HG03108 (cell line): ENCODE data around the gene RNPS1.
"Not testable (repeated sequence)": the region's sequence is repeated elsewhere in the genome, so short reads cannot be mapped to it uniquely, and the experiment has no call there.

Experiments used
- ATAC-seq: cut with Tn5 transposase; IDR thresholded peaks from one replicate; pipeline ENCODE4 v1.9.1; 2021; ENCODE audit warnings: moderate library complexity; ENCODE audit not compliant: unreplicated experiment

RNPS1 gene

DNA sequence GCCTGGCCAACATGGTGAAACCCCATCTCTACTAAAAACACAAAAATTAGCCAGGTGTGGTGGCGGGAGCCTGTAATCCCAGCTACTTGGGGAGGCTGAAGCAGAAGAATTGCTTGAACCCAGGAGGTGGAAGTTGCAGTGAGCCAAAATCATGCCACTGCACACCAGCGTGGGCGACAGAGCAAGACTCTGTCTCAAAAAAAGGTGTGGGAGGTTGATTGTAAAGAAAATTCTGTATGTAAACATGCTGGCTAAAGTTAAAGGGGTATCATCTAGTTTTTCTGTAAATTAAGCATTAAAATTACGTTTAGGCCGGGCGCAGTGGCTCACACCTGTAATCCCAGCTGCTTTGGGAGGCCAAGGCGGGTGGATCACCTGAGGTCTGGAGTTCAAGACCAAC is 9.4 kb downstream of the RNPS1 start:
- ATAC-seq: not testable (repeated sequence)

DNA sequence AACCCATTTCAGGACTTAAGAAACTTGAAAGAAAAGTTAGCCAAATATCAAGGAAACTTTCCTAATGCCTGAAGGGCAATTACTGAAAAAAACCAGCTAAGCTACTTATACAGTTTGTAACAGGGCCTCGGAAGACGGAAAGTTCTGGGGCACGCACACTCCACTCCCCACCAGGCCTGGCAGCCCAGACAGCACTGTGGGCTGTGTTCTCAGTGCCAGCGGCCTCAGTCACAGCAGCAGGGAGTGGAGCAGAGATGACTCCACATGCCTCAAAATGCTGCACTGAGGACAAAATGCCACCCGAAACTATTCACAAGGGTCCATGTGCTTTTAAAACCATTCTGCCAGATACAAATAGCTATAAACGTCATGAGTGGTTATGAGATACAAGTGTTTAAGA is 10.2 kb downstream of the RNPS1 start:
- no peak for ATAC-seq

GRCh38 chr16:2256531-2257140 is 11.3 kb downstream of the RNPS1 start:
- no peak for ATAC-seq

GRCh38 chr16:2253293-2253692 is 14.6 kb downstream of the RNPS1 start:
- no peak for ATAC-seq

GRCh38 chr16:2252806-2253148 is 15.1 kb downstream of the RNPS1 start:
- no peak for ATAC-seq

- peak; percentile 91 for ATAC-seq
Observed at GRCh38 chr16:2251296-2252111, 16.4 kb downstream of the RNPS1 start, which contains the start of gene ECI1. ECI1 (minus strand) TSS chr16:2251587; CDS start chr16:2251566, 21 bp downstream.

DNA sequence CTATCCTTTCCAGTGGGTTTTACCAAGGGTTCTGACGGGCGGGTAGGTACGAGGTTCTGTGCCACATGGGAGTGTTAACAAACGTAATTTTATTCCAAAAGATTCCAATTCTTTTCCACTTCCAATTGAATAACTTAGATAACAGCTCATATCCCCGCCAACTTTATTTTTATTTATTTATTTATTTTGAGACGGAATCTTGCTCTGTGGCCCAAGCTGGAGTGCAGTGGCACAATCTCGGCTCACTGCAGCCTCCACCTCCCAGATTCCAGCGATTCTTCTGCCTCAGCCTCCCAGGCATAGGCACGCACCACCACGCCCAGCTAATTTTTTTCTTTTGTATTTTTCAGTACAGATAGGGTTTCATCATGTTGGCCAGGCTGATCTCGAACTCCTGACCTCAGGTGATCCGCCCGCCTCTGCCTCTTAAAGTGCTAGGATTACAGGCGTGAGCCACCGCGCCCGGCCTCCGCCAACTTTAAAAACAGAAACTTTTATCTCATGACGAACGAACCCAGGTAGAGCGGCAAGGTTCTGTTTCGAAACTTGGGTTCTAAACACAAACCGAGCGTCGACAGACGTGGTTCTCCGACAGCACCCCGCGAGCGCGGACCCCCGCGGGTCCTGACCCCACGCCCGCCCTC is 17.2 kb downstream of the RNPS1 start:
- no peak for ATAC-seq

DNA sequence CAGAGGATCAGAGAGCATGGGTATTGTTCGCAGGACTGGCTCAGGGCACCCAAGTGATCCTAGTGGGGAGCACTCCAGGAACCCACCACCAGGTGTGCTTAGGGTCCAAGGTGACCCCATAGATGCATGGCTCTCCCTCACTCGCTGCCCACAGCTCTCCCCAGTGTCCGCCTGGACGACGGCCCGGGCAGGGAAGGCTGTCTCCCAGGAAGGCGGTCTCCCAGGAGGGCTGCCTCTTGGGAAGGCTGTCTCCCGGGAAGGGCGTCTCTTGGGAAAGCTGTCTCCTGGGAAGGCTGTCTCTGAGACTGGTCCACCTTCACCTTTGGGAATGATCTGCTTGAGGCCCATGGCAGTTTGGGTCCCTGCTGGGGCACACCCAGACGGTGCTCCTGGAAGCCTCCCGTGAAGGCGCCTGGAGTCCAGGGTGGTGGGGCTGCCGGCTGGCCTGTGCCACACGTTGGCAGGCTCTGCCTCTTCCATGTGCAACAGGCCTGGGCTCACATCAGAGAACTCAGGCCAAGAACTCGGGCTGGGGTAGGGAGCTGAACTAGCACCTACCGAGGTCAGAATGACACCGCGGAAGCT is 21.5 kb downstream of the RNPS1 start:
- no peak for ATAC-seq

DNA sequence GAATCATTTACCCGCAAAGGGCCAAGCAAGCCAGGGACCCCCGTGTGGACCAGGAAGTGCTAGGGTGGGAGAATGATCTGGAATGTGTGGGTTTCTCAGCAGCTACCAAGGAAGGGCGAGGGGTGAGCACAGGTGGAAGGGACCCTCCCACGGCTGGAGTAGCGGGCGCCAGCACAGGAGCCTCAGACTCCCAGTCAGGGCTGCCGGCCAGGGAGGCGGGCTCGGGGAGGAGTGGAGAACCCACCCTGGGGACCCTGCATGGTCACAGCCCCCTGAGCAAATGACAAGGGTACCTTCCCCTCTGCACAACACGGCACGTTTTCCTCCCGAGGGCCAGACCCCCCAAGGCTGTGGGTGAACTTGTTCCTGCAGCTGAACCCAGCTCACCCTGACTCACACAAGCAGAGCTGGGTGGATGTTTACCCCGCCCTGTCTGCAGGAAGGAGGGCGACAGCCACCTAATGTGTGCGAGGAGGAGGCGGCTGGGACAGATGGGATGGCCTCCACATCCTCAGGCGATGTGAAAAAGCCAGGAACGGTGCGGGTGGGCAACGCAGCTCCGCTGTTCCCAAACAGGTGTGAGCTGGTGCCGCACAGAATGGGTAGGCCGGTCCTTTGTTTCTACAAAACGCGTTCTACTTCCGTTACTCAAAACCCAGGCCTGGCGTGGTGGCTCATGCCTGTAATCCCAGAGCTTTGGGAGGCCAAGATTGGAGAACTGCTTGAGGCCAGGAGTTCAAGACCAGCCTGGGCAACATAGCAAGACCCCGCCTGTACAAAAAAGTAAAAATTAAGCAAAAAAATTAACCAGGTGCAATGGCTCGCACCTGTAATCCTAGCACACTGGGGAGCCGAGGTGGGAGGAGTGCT is 22.8 kb downstream of the RNPS1 start:
- no peak for ATAC-seq

DNA sequence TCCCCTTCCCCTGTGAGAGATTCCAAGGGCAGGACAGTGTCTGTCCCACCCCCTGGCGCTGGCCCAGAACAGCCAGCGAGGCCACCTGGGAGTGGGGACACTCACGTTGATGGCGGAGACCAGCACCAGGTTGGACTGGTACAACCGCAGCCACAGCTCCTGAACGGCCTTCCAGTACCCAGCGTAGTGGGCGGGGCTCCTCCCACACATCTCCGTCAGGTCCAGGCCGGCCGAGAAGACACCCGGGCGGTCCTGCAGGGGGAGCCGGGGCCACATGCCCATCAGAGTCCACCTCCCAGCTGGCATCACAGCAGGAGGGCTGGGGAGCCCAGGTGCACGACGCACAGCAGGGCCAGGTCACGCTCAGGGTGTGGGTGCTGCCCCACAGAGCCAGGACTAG is 23.6 kb downstream of the RNPS1 start:
- ATAC-seq: no peak

- no peak for ATAC-seq
Observed at GRCh38 chr16:2243781-2244180, 24.1 kb downstream of the RNPS1 start.

DNA sequence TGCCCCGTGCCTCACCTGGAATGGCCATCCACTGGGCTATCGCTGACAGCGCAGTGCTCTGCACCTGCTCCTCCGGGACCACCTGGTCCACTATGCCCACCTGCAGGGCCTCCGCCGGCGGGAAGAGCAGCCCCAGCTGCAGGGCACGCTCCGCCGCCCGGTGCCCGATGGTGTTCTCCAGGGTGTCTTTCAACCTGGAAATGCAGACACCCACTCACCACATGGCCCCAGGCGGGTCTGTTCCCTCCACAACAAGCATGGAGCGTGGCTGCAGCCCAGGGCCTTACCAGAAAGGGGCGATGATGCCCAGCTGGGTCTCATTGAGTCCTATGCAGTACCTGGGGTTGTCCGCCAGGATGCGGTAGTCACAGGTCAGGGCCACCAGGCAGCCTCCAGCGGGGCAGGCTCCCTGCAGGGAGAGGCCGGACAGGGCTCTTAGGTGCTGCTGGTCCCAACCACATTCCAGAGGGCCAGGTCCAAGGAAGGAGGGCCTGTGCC is 24.8 kb downstream of the RNPS1 start:
- no peak for ATAC-seq

DNA sequence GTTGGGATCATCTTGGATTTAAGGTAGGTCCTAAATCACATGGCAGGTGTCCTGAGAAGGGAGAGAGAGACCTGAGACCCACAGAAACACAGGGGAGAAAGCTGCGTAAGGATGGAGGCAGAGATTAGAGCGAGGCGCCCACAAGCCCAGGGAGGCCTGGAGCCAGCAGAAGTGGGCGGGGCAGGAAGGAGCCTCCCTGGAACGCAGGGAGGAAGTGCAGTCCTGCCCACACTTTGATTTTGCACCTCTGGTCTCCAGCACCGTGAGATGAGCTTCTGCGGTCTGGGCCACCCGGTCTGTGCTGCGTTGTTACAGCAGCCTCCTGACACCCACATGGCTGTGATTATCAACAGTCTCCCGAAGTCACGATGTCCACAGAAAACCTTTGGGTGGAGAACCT is 25.3 kb downstream of the RNPS1 start:
- ATAC-seq: no peak

DNA sequence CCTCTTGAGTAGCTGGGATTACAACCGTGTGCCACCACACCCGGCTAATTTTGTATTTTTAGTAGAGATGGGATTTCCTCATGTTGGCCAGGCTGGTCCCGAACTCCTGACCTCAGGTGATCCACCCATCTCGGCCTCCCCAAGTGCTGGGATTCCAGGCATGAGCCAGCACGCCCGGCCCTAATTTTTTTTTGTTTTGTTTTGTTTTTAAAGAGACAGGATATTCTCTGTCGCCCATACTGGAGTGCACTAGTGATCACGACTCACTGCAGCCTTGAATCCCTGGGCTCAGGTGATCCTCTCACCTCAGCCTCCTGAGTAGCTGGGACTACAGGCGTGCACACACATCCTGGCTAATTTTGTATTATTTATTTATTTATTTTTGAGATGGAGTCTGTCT is 27.6 kb downstream of the RNPS1 start:
- ATAC-seq: not testable (repeated sequence)

- no peak for ATAC-seq
Observed at GRCh38 chr16:2238838-2239675, 28.9 kb downstream of the RNPS1 start.

GRCh38 chr16:2238150-2238837 is 29.6 kb downstream of the RNPS1 start:
- no peak for ATAC-seq

- no peak for ATAC-seq
Observed at GRCh38 chr16:2237493-2238149, 30.3 kb downstream of the RNPS1 start.

DNA sequence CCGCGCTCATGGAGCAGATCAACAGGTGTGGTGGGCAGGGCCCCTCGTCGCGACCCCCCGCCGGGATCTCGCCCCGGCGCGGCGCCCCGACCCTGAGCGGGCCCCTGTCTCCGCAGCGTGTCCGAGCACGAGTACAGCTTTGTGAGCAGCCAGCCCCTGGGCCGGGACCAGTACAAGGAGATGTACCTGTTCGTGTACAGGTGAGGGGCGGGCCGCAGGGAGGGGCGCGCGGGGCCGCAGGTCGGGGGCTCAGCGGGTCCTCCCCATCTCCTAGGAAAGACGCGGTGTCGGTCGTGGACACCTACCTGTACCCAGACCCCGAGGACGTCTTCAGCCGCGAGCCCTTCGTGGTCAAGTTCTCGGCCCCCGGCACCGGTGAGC is 30.8 kb downstream of the RNPS1 start:
- ATAC-seq: no peak
